HTR-8/SVneo (cell line): ENCODE measurements around the gene MZT2B.
"Not testable (repeated sequence)": the region's sequence is repeated elsewhere in the genome, so short reads cannot be mapped to it uniquely, and the experiment has no call there.

Experiments
- DNase-seq: peaks from one replicate; pipeline ENCODE4 v3.0.0; 2011; ENCODE audit warnings: low spot score, mixed read lengths; ENCODE audit not compliant: insufficient read length
- FAIRE-seq: peaks from 2 replicates; lab custom pipeline; 2011; peaks lifted over from hg19 to GRCh38; lab: Jason Lieb, UNC

The MZT2B gene

GRCh38 chr2:130169163-130169562 is 12.9 kb upstream of the MZT2B start:
- FAIRE-seq, DNase-seq: not testable (repeated sequence)

DNA sequence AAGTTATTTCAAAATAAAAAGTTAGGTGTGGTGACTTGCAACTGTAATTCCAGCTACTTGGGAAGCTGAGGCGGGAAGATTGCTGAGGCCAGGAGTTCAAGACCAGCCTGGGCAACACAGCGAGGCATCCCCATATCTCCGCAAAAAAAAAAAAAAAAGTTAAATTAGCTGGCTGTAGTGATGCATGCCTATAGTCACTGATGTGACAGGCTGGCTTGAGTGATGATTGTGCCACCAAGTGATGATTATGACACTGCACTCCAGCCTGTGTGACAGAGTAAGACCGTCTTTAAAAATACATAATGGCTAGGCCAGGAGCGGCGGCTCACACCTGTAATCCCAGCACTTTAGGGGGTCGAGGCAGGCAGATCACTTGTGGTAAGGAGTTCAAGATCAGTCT is 12.2 kb upstream of the MZT2B start:
- no peak for FAIRE-seq
- DNase-seq = no peak

DNA sequence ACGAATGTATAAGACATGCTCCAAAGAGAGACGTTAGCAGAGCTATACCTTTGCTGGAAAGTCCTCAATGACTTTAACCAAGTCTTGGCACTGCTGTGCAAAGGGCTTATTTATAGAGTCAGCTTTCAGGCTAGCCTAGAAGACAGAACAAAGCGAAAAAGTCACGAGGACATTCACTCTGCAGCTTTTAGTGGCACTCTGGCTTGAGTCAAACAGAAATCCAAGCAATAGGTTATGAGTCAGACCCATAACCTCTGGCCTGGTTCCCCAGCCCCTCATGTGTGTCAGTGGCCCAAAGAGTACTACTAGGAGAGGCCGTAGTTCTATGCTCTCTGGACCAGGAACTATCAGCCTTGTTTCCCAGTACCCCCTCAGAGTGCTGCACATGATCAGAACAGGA is 7.2 kb upstream of the MZT2B start:
- DNase-seq, FAIRE-seq: not testable (repeated sequence)

GRCh38 chr2:130180404-130181324 is 1.4 kb upstream of the MZT2B start:
- FAIRE-seq, DNase-seq: not testable (repeated sequence)

- peak; percentile 83 for FAIRE-seq
- DNase-seq = peak; percentile 81
Measured at GRCh38 chr2:130181325-130181879, 660 bp upstream of the MZT2B start, which contains the start of gene SMPD4. Gene SMPD4, minus strand, starts transcription at chr2:130181602. Its CDS starts 5,010 bp downstream, at chr2:130176592.

- not testable (repeated sequence) for FAIRE-seq, DNase-seq
Measured at GRCh38 chr2:130182826-130183511, 907 bp downstream of the MZT2B start.

DNA sequence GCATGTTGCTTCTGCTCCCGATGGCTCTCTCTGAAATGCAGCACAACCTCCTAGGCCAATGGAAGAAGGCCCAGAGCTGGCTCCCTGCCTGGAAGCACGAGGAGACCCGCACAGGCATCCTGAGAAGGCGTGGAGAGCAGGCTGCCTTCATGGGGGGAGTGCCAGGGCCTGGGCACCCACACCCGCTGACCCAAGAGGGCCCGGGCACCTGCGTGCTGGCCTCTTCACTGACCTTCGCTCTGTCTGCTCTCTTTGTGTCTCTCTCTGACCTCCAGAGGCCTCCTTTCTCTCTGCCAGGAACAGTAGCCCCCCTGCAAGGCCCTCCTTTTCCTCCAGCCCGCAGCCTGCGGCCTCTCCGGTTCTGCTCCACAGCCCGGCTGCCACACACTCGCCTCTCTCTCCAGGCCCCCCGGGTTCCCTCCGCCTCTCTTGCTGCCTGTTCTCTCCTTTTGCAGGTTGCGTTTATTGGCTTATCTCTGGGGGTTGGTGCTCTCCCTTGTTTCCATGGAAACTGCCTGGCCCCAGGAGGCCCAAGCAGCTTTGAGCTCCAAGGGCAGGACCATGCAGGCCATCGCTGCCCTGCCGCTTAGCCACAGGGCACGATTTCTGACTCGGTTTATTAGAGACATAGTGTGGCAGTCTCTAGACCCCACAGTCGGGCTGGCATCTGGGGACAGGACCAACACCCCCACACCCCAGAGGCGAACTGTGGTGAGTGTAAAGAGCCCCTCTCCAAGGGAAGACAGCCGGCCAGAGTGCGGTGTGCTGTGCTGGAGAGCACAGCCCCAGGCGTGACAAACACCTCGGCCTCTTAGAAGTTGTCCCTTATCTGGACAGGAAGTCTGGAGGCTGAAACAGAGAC is 1.7 kb downstream of the MZT2B start:
- no peak for FAIRE-seq
- DNase-seq = no peak

- no peak for FAIRE-seq
- DNase-seq = no peak
Measured at GRCh38 chr2:130185436-130185835, 3.4 kb downstream of the MZT2B start.

GRCh38 chr2:130185896-130186295 is 3.8 kb downstream of the MZT2B start:
- FAIRE-seq (no peak), DNase-seq (no peak)

GRCh38 chr2:130186391-130186790 is 4.3 kb downstream of the MZT2B start:
- no peak for FAIRE-seq
- DNase-seq = no peak

DNA sequence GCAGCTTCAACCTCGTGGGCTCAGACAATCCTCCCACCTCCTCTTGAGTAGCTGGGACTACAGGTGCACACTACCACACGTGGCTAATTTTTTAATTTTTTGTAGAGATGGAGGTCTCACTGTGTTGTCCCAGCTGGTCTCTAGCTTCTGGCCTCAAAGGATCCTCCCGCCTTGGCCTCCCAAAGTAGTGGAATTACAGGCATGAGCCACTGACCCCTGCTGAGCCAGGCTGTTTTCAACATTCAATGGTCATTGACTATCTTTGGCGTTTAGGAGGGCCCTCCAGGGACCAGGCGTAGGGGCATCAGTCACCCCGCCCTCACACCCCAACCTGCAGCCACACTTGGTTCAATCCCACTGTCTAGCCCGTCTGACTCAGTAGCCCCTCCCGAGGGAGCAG is 5.2 kb downstream of the MZT2B start:
- no peak for DNase-seq
- peak; percentile 38 for FAIRE-seq

DNA sequence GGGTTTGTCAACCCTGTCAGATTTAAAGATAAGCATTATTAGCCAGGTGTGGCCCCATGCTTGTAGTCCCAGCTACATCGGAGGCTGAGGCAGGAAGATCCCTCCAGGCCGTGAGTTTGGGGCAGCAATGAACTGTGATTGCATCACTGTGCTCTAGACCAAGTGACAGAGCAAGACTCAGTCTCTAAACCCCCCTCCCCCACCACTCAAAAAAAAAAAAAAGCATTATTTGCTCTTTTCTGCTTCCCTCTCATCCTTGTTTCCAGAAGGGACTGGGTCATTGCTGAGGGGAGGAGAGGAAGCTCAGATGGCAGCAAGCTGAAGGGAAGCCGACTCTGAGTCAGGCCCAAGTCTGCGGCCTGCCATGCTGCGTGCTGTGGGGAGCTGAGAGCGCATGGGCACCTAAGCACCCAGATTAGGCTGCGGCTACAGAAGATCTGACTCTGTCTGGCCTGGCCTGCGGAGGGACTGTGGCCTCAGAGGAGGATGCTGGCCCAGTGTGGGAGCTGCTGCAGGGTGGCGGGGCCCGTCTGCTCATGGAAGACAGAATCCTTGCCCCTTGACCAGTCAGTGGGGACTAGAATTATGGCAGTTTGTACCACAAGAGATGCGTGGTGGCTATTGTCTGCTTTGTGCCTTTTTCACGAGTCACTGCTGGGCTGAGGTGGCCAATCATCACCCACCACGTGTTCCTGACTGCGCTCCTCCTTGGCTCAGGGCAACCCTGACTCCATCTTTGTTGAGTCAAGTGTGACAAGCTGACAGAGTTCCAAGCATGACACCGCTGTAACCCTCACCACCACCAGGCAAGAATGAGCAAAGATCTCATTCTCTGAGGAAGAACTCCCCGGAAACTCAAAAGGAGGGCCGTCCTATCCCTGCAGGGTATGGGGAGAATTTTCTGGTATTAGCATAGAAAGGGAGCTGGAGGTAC is 6.1 kb downstream of the MZT2B start:
- FAIRE-seq = peak; percentile 76

GRCh38 chr2:130188958-130189357 is 6.9 kb downstream of the MZT2B start:
- FAIRE-seq, DNase-seq: not testable (repeated sequence)

More for the DNA sequence above, 6.1 kb downstream of the MZT2B start:
- DNase-seq = not testable (repeated sequence)

DNA sequence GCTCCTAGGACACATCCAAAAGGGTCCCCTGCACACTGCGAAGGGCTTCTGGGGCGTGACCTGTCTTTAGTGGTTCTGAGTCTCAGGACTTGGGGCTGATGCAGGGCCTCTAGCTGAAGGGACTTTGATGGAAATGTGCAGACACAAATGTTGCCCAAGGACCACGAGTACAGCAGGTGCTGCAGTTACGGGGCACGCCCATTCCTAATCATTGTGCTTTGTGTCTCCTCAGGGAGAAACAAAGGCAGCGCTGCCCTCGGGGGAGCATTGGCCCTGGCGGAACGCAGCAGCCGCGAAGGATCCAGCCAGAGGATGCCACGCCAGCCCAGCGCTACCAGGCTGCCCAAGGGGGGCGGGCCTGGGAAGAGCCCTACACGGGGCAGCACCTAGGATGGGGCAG is 8.2 kb downstream of the MZT2B start:
- DNase-seq (no peak), FAIRE-seq (no peak)

GRCh38 chr2:130191319-130191718 is 9.3 kb downstream of the MZT2B start:
- FAIRE-seq, DNase-seq: not testable (repeated sequence)

DNA sequence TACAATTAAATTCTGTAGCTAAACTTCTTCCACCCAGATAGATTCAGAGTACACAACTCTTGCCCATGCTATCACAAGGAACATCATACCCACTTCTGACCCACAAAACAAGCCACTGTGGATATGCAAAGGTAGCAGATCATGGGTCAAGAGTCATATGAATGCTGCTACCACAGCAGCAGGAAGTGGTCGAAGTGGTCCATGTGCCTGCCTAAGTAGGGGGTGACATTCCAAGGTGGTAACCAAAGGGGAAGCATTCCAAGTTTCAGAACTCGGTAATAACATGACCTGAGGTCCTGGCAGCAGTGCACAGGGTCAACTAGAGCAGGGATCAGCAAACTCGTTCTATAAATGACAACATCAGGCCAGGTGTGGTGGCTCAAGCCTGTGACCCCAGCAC is 10.4 kb downstream of the MZT2B start:
- FAIRE-seq = peak; percentile 85
- not testable (repeated sequence) for DNase-seq

DNA sequence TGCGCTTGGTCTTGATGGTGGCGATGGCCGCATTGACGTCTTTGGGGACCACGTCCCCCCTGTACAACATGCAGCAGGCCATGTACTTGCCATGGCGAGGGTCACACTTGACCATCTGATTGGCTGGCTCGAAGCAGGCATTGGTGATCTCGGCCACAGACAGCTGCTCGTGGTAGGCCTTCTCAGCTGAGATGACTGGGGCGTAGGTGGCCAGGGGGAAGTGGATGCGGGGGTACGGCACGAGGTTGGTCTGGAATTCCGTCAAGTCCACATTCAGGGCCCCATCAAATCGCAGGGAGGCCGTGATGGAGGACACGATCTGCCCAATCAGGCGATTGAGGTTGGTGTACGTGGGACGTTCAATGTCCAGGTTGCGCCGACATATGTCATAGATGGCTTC is 11.8 kb downstream of the MZT2B start:
- FAIRE-seq = peak; percentile 4
- DNase-seq = not testable (repeated sequence)

GRCh38 chr2:130195089-130195635 is 13.1 kb downstream of the MZT2B start:
- DNase-seq = not testable (repeated sequence)
- FAIRE-seq = peak; percentile 73
